ENCODE data around the gene HAGHL. TPM values are rescaled to one million over a fixed set of nuclear protein-coding genes. Genes with fewer than 3 reads are reported as not detected.

HAGHL gene
- total and polyA plus RNA-seq, 9 donors, result 2.6 to 25.7 (median 3.4) TPM; not detected in 1

- WGBS, 3 donors, result 2 to 4% (median 4%) methylated on average over 15 to 37 of the region's 37 CpGs
- no peak for DNase-seq
- Histone ChIP-seq H3K9me3 (no peaks in the 10 kb centered on the region), H3K4me3 (no peak overlapping the region), H3K36me3 (no peaks in the 10 kb centered on the region), H3K4me1 (ENCODE audit: insufficient read depth) (peaks cover 19% of the 10 kb centered on the region), H3K27me3 (no peaks in the 10 kb centered on the region), H3K27ac (no peak overlapping the region)
- intact Hi-C loops (cut with DNase I), result no loop called here
- TF ChIP-seq CTCF (IDR thresholded peaks at IDR 0.05), result no peak
Measured at GRCh38 chr16:693766-694165, 33.1 kb upstream of the HAGHL start.

GRCh38 chr16:694187-694862 is 32.6 kb upstream of the HAGHL start:
- WGBS, 3 donors, result 1 to 3% (median 2%) methylated on average over 31 to 64 of the region's 64 CpGs
- intact Hi-C loops (cut with DNase I), result no loop called here
- Histone ChIP-seq H3K4me3 (no peak overlapping the region), H3K9me3 (no peaks in the 10 kb centered on the region), H3K36me3 (no peaks in the 10 kb centered on the region), H3K27me3 (no peaks in the 10 kb centered on the region), H3K27ac (no peak overlapping the region), H3K4me1 (ENCODE audit: insufficient read depth) (peaks cover 15% of the 10 kb centered on the region)
- DNase-seq, result no peak
- TF ChIP-seq POLR2A (IDR thresholded peaks at IDR 0.05), result no peak
- no peak for TF ChIP-seq EP300 (IDR thresholded peaks at IDR 0.05)
- no peak for TF ChIP-seq CTCF (IDR thresholded peaks at IDR 0.05)

GRCh38 chr16:694863-695354 is 32.0 kb upstream of the HAGHL start:
- Histone ChIP-seq H3K27ac (no peak overlapping the region), H3K4me3 (no peak overlapping the region), H3K9me3 (no peaks in the 10 kb centered on the region), H3K27me3 (no peaks in the 10 kb centered on the region), H3K4me1 (ENCODE audit: insufficient read depth) (peaks cover 10% of the 10 kb centered on the region), H3K36me3 (no peaks in the 10 kb centered on the region)
- intact Hi-C loops (cut with DNase I), result no loop called here
- TF ChIP-seq POLR2A (IDR thresholded peaks at IDR 0.05) (no peak), CTCF (IDR thresholded peaks at IDR 0.05) (no peak), EP300 (IDR thresholded peaks at IDR 0.05) (no peak)
- WGBS, 3 donors, result 0 to 3% (median 1%) methylated on average over 12 to 37 of the region's 37 CpGs
- no peak for DNase-seq

- no peaks in the 10 kb centered on the region for H3K27me3 ChIP-seq
- H3K27ac ChIP-seq, result no peak overlapping the region
- TF ChIP-seq POLR2A (IDR thresholded peaks at IDR 0.05) (no peak), CTCF (IDR thresholded peaks at IDR 0.05) (no peak), EP300 (IDR thresholded peaks at IDR 0.05) (no peak)
- H3K4me1 ChIP-seq (ENCODE audit: insufficient read depth), result peaks cover 9% of the 10 kb centered on the region
- 2 to 4% (median 3%) methylated on average over 47 to 71 of the region's 71 CpGs for WGBS, 3 donors
- no peak for DNase-seq
- H3K36me3 ChIP-seq, result no peaks in the 10 kb centered on the region
- H3K4me3 ChIP-seq, result no peak overlapping the region
- H3K9me3 ChIP-seq, result no peaks in the 10 kb centered on the region
- intact Hi-C loops (cut with DNase I), result no loop called here
Measured at GRCh38 chr16:695355-696089, 31.4 kb upstream of the HAGHL start.
